Left ventricle myocardium inferior (tissue), 1 donor: ENCODE data around the gene LDB3. TPM values are rescaled to one million over a fixed set of nuclear protein-coding genes. Genes with fewer than 3 reads are reported as not detected.

Source experiments
- DNase-seq: peaks from one replicate; pipeline ENCODE4 v3.0.0-alpha.2; 2020
- H3K27ac ChIP-seq: fragments of 200-600 bp; replicated peaks from 2 replicates; pipeline ENCODE4 v1.8.0; 2021
- H3K27me3 ChIP-seq: fragments of 200-600 bp; 2 replicates; pipeline ENCODE4 v1.8.0; 2021; ENCODE audit warnings: low read depth
- H3K36me3 ChIP-seq: fragments of 200-600 bp; 2 replicates; pipeline ENCODE4 v1.8.0; 2021
- H3K4me1 ChIP-seq: fragments of 200-600 bp; 2 replicates; pipeline ENCODE4 v1.8.0; 2021
- H3K4me3 ChIP-seq: fragments of 200-600 bp; 2 replicates; pipeline ENCODE4 v1.8.0; 2021; ENCODE audit warnings: mild to moderate bottlenecking, moderate library complexity
- H3K9me3 ChIP-seq: fragments of 200-600 bp; replicated peaks from 2 replicates; pipeline ENCODE4 v1.8.0; 2021
- intact Hi-C: fragments of 100-400 bp; cut with micrococcal nuclease; formaldehyde crosslinking; loops from one replicate; pipeline ENCODE4 v1.11.0; 2022
- total RNA-seq: library from RNA; stranded (reverse); fragmentation: NEBNext Ultra II Directional; extraction: Animal tissue kit (Norgen Biotek cat#: 25700); gene quantifications from one replicate; pipeline ENCODE4 v1.2.1, GENCODE V29; 2021
- TF ChIP-seq, protein P1 (sequence below): fragments of 200-600 bp; IDR thresholded peaks from 2 replicates; pipeline ENCODE4 v1.8.0; 2021; ENCODE audit warnings: antibody characterized with exemption, mild to moderate bottlenecking, borderline replicate concordance
- donor health status: DM: no; HTN: yes; CAD: no; lungs with severe emphysema.

LDB3 gene
- total RNA-seq, 1 donor from 2014 or later, result 1,542 TPM

- Histone ChIP-seq H3K9me3 (no peaks in the 10 kb centered on the region), H3K4me1 (peaks cover 50% of the 10 kb centered on the region), H3K27ac (no peak overlapping the region), H3K4me3 (no peak overlapping the region), H3K27me3 (no peaks in the 10 kb centered on the region), H3K36me3 (no peaks in the 10 kb centered on the region)
- intact Hi-C loops, result no loop called here
- DNase-seq, result no peak
- TF ChIP-seq, protein P1, sequence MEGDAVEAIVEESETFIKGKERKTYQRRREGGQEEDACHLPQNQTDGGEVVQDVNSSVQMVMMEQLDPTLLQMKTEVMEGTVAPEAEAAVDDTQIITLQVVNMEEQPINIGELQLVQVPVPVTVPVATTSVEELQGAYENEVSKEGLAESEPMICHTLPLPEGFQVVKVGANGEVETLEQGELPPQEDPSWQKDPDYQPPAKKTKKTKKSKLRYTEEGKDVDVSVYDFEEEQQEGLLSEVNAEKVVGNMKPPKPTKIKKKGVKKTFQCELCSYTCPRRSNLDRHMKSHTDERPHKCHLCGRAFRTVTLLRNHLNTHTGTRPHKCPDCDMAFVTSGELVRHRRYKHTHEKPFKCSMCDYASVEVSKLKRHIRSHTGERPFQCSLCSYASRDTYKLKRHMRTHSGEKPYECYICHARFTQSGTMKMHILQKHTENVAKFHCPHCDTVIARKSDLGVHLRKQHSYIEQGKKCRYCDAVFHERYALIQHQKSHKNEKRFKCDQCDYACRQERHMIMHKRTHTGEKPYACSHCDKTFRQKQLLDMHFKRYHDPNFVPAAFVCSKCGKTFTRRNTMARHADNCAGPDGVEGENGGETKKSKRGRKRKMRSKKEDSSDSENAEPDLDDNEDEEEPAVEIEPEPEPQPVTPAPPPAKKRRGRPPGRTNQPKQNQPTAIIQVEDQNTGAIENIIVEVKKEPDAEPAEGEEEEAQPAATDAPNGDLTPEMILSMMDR, result no peak
Measured at GRCh38 chr10:86652361-86653202, 15.7 kb upstream of the LDB3 start.

GRCh38 chr10:86653379-86653778, 14.9 kb upstream of the LDB3 start:
- no peaks in the 10 kb centered on the region for H3K36me3 ChIP-seq
- H3K4me3 ChIP-seq, result no peak overlapping the region
- intact Hi-C loops, result no loop called here
- peaks cover 52% of the 10 kb centered on the region for H3K4me1 ChIP-seq
- H3K27me3 ChIP-seq, result no peaks in the 10 kb centered on the region
- no peak for DNase-seq
- TF ChIP-seq, protein P1, result no peak
- no peak overlapping the region for H3K27ac ChIP-seq
- H3K9me3 ChIP-seq, result no peaks in the 10 kb centered on the region

DNA sequence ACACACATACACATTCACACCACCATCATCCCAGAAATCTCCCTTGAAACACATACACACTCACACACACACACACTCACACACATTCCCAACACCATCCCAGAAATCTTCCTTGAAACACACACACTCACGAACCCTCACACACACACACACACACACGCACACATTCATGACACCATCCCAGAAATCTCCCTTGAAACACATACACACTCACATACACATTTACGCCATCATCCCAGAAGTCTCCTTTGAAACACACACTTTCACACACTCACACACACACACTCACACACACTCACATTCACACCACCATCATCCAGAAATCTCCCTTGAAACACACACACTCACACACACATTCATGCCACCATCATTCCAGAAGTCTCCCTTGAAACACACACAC, 14.3 kb upstream of the LDB3 start:
- TF ChIP-seq, protein P1, result no peak
- DNase-seq, result no peak
- Histone ChIP-seq H3K4me1 (peaks cover 52% of the 10 kb centered on the region), H3K4me3 (no peak overlapping the region), H3K27me3 (no peaks in the 10 kb centered on the region), H3K36me3 (no peaks in the 10 kb centered on the region), H3K9me3 (no peaks in the 10 kb centered on the region), H3K27ac (no peak overlapping the region)
- intact Hi-C loops, result no loop called here

- H3K36me3 ChIP-seq, result no peaks in the 10 kb centered on the region
- H3K27me3 ChIP-seq, result no peaks in the 10 kb centered on the region
- intact Hi-C loops, result no loop called here
- H3K27ac ChIP-seq, result no peak within 1 kb of the TSS
- TF ChIP-seq, protein P1, result no peak
- H3K4me1 ChIP-seq, result peaks cover 49% of the 10 kb centered on the region
- H3K4me3 ChIP-seq, result no peak within 1 kb of the TSS
- no peak for DNase-seq
- no peaks in the 10 kb centered on the region for H3K9me3 ChIP-seq
Measured at GRCh38 chr10:86654411-86655172, 13.7 kb upstream of the LDB3 start, which contains the start of gene OPN4. Gene OPN4, plus strand, starts transcription at chr10:86654547. Its CDS starts 237 bp downstream, at chr10:86654784.

GRCh38 chr10:86655173-86655540, 13.2 kb upstream of the LDB3 start:
- H3K36me3 ChIP-seq, result no peaks in the 10 kb centered on the region
- DNase-seq, result no peak
- no peaks in the 10 kb centered on the region for H3K9me3 ChIP-seq
- peaks cover 49% of the 10 kb centered on the region for H3K4me1 ChIP-seq
- intact Hi-C loops, result no loop called here
- no peak overlapping the region for H3K27ac ChIP-seq
- H3K4me3 ChIP-seq, result no peak overlapping the region
- TF ChIP-seq, protein P1, result no peak
- no peaks in the 10 kb centered on the region for H3K27me3 ChIP-seq
